HG03442 (cell line): ENCODE measurements around the gene NUDT8.
"Not testable (repeated sequence)": the region's sequence is repeated elsewhere in the genome, so short reads cannot be mapped to it uniquely, and the experiment has no call there.

ENCODE experiments used
- ATAC-seq: cut with Tn5 transposase; IDR thresholded peaks from one replicate; pipeline ENCODE4 v1.9.1; 2021; ENCODE audit warnings: mild to moderate bottlenecking, moderate library complexity; ENCODE audit not compliant: unreplicated experiment

Gene NUDT8

GRCh38 chr11:67662142-67662834 lies 32.6 kb upstream of the NUDT8 start:
- no peak for ATAC-seq

- not testable (repeated sequence) for ATAC-seq
These were observed 31.0 kb upstream of the NUDT8 start for GRCh38 chr11:67660752-67661151.

GRCh38 chr11:67659651-67660165 lies 30.0 kb upstream of the NUDT8 start:
- not testable (repeated sequence) for ATAC-seq

GRCh38 chr11:67657300-67657699 lies 27.6 kb upstream of the NUDT8 start:
- ATAC-seq: no peak

GRCh38 chr11:67656278-67656922 lies 26.7 kb upstream of the NUDT8 start:
- ATAC-seq: no peak

- ATAC-seq: no peak
These were observed 24.5 kb upstream of the NUDT8 start for GRCh38 chr11:67654225-67654624.

GRCh38 chr11:67652965-67653845 lies 23.5 kb upstream of the NUDT8 start:
- no peak for ATAC-seq

GRCh38 chr11:67651976-67652781 lies 22.4 kb upstream of the NUDT8 start:
- no peak for ATAC-seq

GRCh38 chr11:67649634-67650510 lies 20.1 kb upstream of the NUDT8 start:
- no peak for ATAC-seq

- ATAC-seq: peak; percentile 4
These were observed 19.3 kb upstream of the NUDT8 start for GRCh38 chr11:67648796-67649613.

GRCh38 chr11:67648140-67648795 lies 18.5 kb upstream of the NUDT8 start:
- peak; percentile 51 for ATAC-seq

GRCh38 chr11:67647471-67647870 lies 17.7 kb upstream of the NUDT8 start:
- no peak for ATAC-seq

- no peak for ATAC-seq
These were observed 17.0 kb upstream of the NUDT8 start for GRCh38 chr11:67646535-67647336.

- ATAC-seq: no peak
These were observed 16.1 kb upstream of the NUDT8 start for GRCh38 chr11:67645521-67646461.

- ATAC-seq: no peak
These were observed 15.0 kb upstream of the NUDT8 start for GRCh38 chr11:67644472-67645418.
